Activated naive CD8-positive, alpha-beta T cell treated with anti-CD3 and anti-CD28 coated beads, Interleukin-2, amount 50 U/mL, for 24 hours (primary cell): ENCODE measurements around the gene TAP2.
A peak's percentile ranks its signal among the peaks of the same experiment; 100 is the strongest.

Experiments
- ATAC-seq: fragments of 150-1000 bp; cut with Tn5 transposase; one replicate; pipeline ENCODE4 v1.10.0; 2021
- DNase-seq: peaks from one replicate; pipeline ENCODE4 v3.0.0; 2021
- H3K27ac Mint-ChIP-seq: one replicate; pipeline ENCODE4 v1.8.0; 2021; ENCODE audit warnings: mild to moderate bottlenecking, mixed read lengths
- H3K27me3 Mint-ChIP-seq: one replicate; pipeline ENCODE4 v1.8.0; 2021; ENCODE audit warnings: mixed read lengths
- H3K36me3 Mint-ChIP-seq: one replicate; pipeline ENCODE4 v1.8.0; 2021; ENCODE audit warnings: low read depth, mixed read lengths
- H3K4me1 Mint-ChIP-seq: one replicate; pipeline ENCODE4 v1.8.0; 2021; ENCODE audit warnings: mixed read lengths
- H3K4me3 Mint-ChIP-seq: one replicate; pipeline ENCODE4 v1.8.0; 2021; ENCODE audit warnings: mild to moderate bottlenecking, moderate library complexity, mixed read lengths
- H3K9me3 Mint-ChIP-seq: one replicate; pipeline ENCODE4 v1.8.0; 2021; ENCODE audit warnings: mixed read lengths

Gene TAP2

GRCh38 chr6:32862725-32863124, 24.2 kb upstream of the TAP2 start:
- Mint-ChIP-seq H3K27ac (no peak overlapping the region), H3K27me3 (no peaks in the 10 kb centered on the region), H3K36me3 (peaks cover 38% of the 10 kb centered on the region), H3K4me3 (no peak overlapping the region), H3K4me1 (peaks cover 62% of the 10 kb centered on the region), H3K9me3 (no peaks in the 10 kb centered on the region)
- ATAC-seq (no peak), DNase-seq (no peak)

GRCh38 chr6:32860674-32861073, 22.1 kb upstream of the TAP2 start:
- no peaks in the 10 kb centered on the region for H3K9me3 Mint-ChIP-seq
- ATAC-seq (no peak), DNase-seq (no peak)
- H3K4me3 Mint-ChIP-seq: no peak overlapping the region
- no peaks in the 10 kb centered on the region for H3K27me3 Mint-ChIP-seq
- peaks cover 59% of the 10 kb centered on the region for H3K4me1 Mint-ChIP-seq
- H3K27ac Mint-ChIP-seq: peak overlapping the region; percentile 67
- peaks cover 52% of the 10 kb centered on the region for H3K36me3 Mint-ChIP-seq

- Mint-ChIP-seq H3K27me3 (no peaks in the 10 kb centered on the region), H3K9me3 (no peaks in the 10 kb centered on the region), H3K36me3 (peaks cover 56% of the 10 kb centered on the region), H3K4me3 (peak overlapping the region; percentile 32), H3K27ac (peak overlapping the region; percentile 82), H3K4me1 (peaks cover 57% of the 10 kb centered on the region)
- ATAC-seq (no peak), DNase-seq (no peak)
Measured at GRCh38 chr6:32858194-32858593, 19.7 kb upstream of the TAP2 start.

GRCh38 chr6:32857156-32857891, 18.8 kb upstream of the TAP2 start:
- Mint-ChIP-seq H3K4me1 (peaks cover 57% of the 10 kb centered on the region), H3K36me3 (peaks cover 59% of the 10 kb centered on the region), H3K4me3 (peak overlapping the region; percentile 32), H3K27ac (peak overlapping the region; percentile 47), H3K9me3 (no peaks in the 10 kb centered on the region), H3K27me3 (no peaks in the 10 kb centered on the region)
- ATAC-seq: no peak
- no peak for DNase-seq

GRCh38 chr6:32855467-32856174, 17.1 kb upstream of the TAP2 start:
- Mint-ChIP-seq H3K27me3 (no peaks in the 10 kb centered on the region), H3K9me3 (no peaks in the 10 kb centered on the region), H3K27ac (peak overlapping the region; percentile 99), H3K4me1 (peaks cover 62% of the 10 kb centered on the region), H3K36me3 (peaks cover 64% of the 10 kb centered on the region), H3K4me3 (peak overlapping the region; percentile 94)
- ATAC-seq (no peak), DNase-seq (no peak)

- Mint-ChIP-seq H3K4me1 (peaks cover 65% of the 10 kb centered on the region), H3K27me3 (no peaks in the 10 kb centered on the region), H3K9me3 (no peaks in the 10 kb centered on the region), H3K36me3 (peaks cover 69% of the 10 kb centered on the region), H3K4me3 (peak overlapping the region; percentile 94), H3K27ac (peak overlapping the region; percentile 99)
- DNase-seq (peak; percentile 59), ATAC-seq (peak; percentile 31)
Measured at GRCh38 chr6:32854376-32855178, 16.0 kb upstream of the TAP2 start.

- DNase-seq (peak; percentile 95), ATAC-seq (peak; percentile 89)
- Mint-ChIP-seq H3K27me3 (no peaks in the 10 kb centered on the region), H3K9me3 (no peaks in the 10 kb centered on the region), H3K36me3 (peaks cover 67% of the 10 kb centered on the region), H3K4me1 (peaks cover 62% of the 10 kb centered on the region), H3K4me3 (peak within 1 kb of the TSS; percentile 94), H3K27ac (peak within 1 kb of the TSS; percentile 99)
Measured at GRCh38 chr6:32853541-32854375, 15.2 kb upstream of the TAP2 start, which contains the start of the genes PSMB9 and TAP1. TSS of gene PSMB9 (plus strand) at chr6:32854192. CDS start at chr6:32854230, 38 bp downstream. TSS of gene TAP1 (minus strand) at chr6:32853704. CDS start at chr6:32853636, 68 bp downstream.

GRCh38 chr6:32852844-32853540, 14.5 kb upstream of the TAP2 start:
- H3K4me3 Mint-ChIP-seq: peak overlapping the region; percentile 94
- peak overlapping the region; percentile 98 for H3K27ac Mint-ChIP-seq
- DNase-seq: peak; percentile 66
- peaks cover 64% of the 10 kb centered on the region for H3K4me1 Mint-ChIP-seq
- peak; percentile 42 for ATAC-seq
- peaks cover 67% of the 10 kb centered on the region for H3K36me3 Mint-ChIP-seq
- no peaks in the 10 kb centered on the region for H3K9me3 Mint-ChIP-seq
- no peaks in the 10 kb centered on the region for H3K27me3 Mint-ChIP-seq

GRCh38 chr6:32852018-32852843, 13.7 kb upstream of the TAP2 start:
- Mint-ChIP-seq H3K4me3 (peak overlapping the region; percentile 94), H3K9me3 (no peaks in the 10 kb centered on the region), H3K27me3 (no peaks in the 10 kb centered on the region), H3K27ac (peak overlapping the region; percentile 98), H3K4me1 (peaks cover 64% of the 10 kb centered on the region), H3K36me3 (peaks cover 67% of the 10 kb centered on the region)
- DNase-seq (no peak), ATAC-seq (no peak)

GRCh38 chr6:32851025-32851424, 12.5 kb upstream of the TAP2 start:
- Mint-ChIP-seq H3K27me3 (no peaks in the 10 kb centered on the region), H3K9me3 (no peaks in the 10 kb centered on the region), H3K4me1 (peaks cover 65% of the 10 kb centered on the region), H3K36me3 (peaks cover 72% of the 10 kb centered on the region), H3K4me3 (peak overlapping the region; percentile 94), H3K27ac (peak overlapping the region; percentile 98)
- DNase-seq: no peak
- no peak for ATAC-seq

GRCh38 chr6:32849126-32849525, 10.6 kb upstream of the TAP2 start:
- no peak for DNase-seq
- ATAC-seq: no peak
- Mint-ChIP-seq H3K27ac (peak overlapping the region; percentile 98), H3K4me3 (peak overlapping the region; percentile 97), H3K4me1 (peaks cover 66% of the 10 kb centered on the region), H3K9me3 (no peaks in the 10 kb centered on the region), H3K36me3 (peaks cover 78% of the 10 kb centered on the region), H3K27me3 (no peaks in the 10 kb centered on the region)

GRCh38 chr6:32847795-32848194, 9.3 kb upstream of the TAP2 start:
- Mint-ChIP-seq H3K9me3 (no peaks in the 10 kb centered on the region), H3K27ac (peak overlapping the region; percentile 98), H3K4me1 (peaks cover 67% of the 10 kb centered on the region), H3K4me3 (peak overlapping the region; percentile 97), H3K27me3 (no peaks in the 10 kb centered on the region), H3K36me3 (peaks cover 85% of the 10 kb centered on the region)
- no peak for ATAC-seq
- DNase-seq: no peak

- ATAC-seq: no peak
- Mint-ChIP-seq H3K4me1 (peaks cover 71% of the 10 kb centered on the region), H3K36me3 (peaks cover 86% of the 10 kb centered on the region), H3K4me3 (peak overlapping the region; percentile 97), H3K27me3 (no peaks in the 10 kb centered on the region), H3K27ac (peak overlapping the region; percentile 98), H3K9me3 (no peaks in the 10 kb centered on the region)
- no peak for DNase-seq
Measured at GRCh38 chr6:32847004-32847403, 8.5 kb upstream of the TAP2 start.
